Uterus (tissue), 2 donors: ENCODE data around the gene NFKBIZ.

Source experiments
- POLR2A ChIP-seq, 2 donors: fragments of 450-650 bp; IDR thresholded peaks; one replicate each; pipeline ENCODE4 v1.6.1; 2016; ENCODE audit warnings: antibody characterized with exemption in 2 of 2, mild to moderate bottlenecking in 1 of 2, moderate library complexity in 1 of 2
- TF ChIP-seq, protein P1 (sequence below), 4 experiments: fragments of 200-600 bp in 2 of 4; fragments of 450-650 bp in 2 of 4; sonication (generic) in 2 of 4; IDR thresholded peaks; one replicate each; pipeline ENCODE4 v1.5.1; 2016 to 2019; ENCODE audit warnings: antibody characterized with exemption in 4 of 4, mild to moderate bottlenecking in 2 of 4, moderate library complexity in 1 of 4

- TF ChIP-seq, protein P1, sequence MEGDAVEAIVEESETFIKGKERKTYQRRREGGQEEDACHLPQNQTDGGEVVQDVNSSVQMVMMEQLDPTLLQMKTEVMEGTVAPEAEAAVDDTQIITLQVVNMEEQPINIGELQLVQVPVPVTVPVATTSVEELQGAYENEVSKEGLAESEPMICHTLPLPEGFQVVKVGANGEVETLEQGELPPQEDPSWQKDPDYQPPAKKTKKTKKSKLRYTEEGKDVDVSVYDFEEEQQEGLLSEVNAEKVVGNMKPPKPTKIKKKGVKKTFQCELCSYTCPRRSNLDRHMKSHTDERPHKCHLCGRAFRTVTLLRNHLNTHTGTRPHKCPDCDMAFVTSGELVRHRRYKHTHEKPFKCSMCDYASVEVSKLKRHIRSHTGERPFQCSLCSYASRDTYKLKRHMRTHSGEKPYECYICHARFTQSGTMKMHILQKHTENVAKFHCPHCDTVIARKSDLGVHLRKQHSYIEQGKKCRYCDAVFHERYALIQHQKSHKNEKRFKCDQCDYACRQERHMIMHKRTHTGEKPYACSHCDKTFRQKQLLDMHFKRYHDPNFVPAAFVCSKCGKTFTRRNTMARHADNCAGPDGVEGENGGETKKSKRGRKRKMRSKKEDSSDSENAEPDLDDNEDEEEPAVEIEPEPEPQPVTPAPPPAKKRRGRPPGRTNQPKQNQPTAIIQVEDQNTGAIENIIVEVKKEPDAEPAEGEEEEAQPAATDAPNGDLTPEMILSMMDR (IDR thresholded peaks at IDR 0.05): no peak
- no peak for TF ChIP-seq POLR2A (IDR thresholded peaks at IDR 0.05)
These were observed 3.9 kb upstream of the NFKBIZ start for GRCh38 chr3:101845425-101845824.
